GM19395 (cell line): ENCODE measurements around the gene SH3PXD2A.
"Not testable (repeated sequence)": the region's sequence is repeated elsewhere in the genome, so short reads cannot be mapped to it uniquely, and the experiment has no call there.

ENCODE experiments used
- ATAC-seq: cut with Tn5 transposase; IDR thresholded peaks from one replicate; pipeline ENCODE4 v1.9.1; 2021; ENCODE audit warnings: mild to moderate bottlenecking, moderate library complexity; ENCODE audit not compliant: unreplicated experiment

Gene SH3PXD2A

GRCh38 chr10:103793429-103793828 lies 61.9 kb downstream of the SH3PXD2A start:
- no peak for ATAC-seq

GRCh38 chr10:103792547-103792946 lies 62.8 kb downstream of the SH3PXD2A start:
- no peak for ATAC-seq

GRCh38 chr10:103791858-103792257 lies 63.5 kb downstream of the SH3PXD2A start:
- no peak for ATAC-seq

GRCh38 chr10:103791291-103791690 lies 64.1 kb downstream of the SH3PXD2A start:
- no peak for ATAC-seq

- ATAC-seq = no peak
Measured at GRCh38 chr10:103790580-103790979, 64.8 kb downstream of the SH3PXD2A start.

- ATAC-seq = no peak
Measured at GRCh38 chr10:103789771-103790201, 65.6 kb downstream of the SH3PXD2A start.

GRCh38 chr10:103789161-103789560 lies 66.2 kb downstream of the SH3PXD2A start:
- no peak for ATAC-seq

- ATAC-seq = no peak
Measured at GRCh38 chr10:103787331-103787730, 68.0 kb downstream of the SH3PXD2A start.

- ATAC-seq = no peak
Measured at GRCh38 chr10:103786020-103786419, 69.4 kb downstream of the SH3PXD2A start.

- ATAC-seq = no peak
Measured at GRCh38 chr10:103784723-103785418, 70.5 kb downstream of the SH3PXD2A start.

GRCh38 chr10:103784089-103784488 lies 71.3 kb downstream of the SH3PXD2A start:
- no peak for ATAC-seq

- no peak for ATAC-seq
Measured at GRCh38 chr10:103783681-103784080, 71.7 kb downstream of the SH3PXD2A start.

GRCh38 chr10:103781329-103782061 lies 73.9 kb downstream of the SH3PXD2A start:
- ATAC-seq = no peak

GRCh38 chr10:103780242-103781149 lies 74.9 kb downstream of the SH3PXD2A start:
- ATAC-seq = no peak

GRCh38 chr10:103778358-103779139 lies 76.8 kb downstream of the SH3PXD2A start:
- no peak for ATAC-seq

GRCh38 chr10:103776878-103777591 lies 78.3 kb downstream of the SH3PXD2A start:
- no peak for ATAC-seq

- no peak for ATAC-seq
Measured at GRCh38 chr10:103775776-103776175, 79.6 kb downstream of the SH3PXD2A start.

GRCh38 chr10:103772846-103773245 lies 82.5 kb downstream of the SH3PXD2A start:
- ATAC-seq = not testable (repeated sequence)

GRCh38 chr10:103772096-103772845 lies 83.1 kb downstream of the SH3PXD2A start:
- peak; percentile 83 for ATAC-seq
